Osteoblast (primary cell): ENCODE measurements around the gene HBS1L. TPM values are rescaled to one million over a fixed set of nuclear protein-coding genes. Genes with fewer than 3 reads are reported as not detected.

ENCODE experiments used
- DNase-seq: peaks from one replicate; pipeline ENCODE4 v3.0.0; 2011; ENCODE audit warnings: low spot score, mixed read lengths; ENCODE audit not compliant: insufficient read length; ENCODE audit errors: missing footprints
- H2AFZ ChIP-seq: 2 replicates; pipeline ENCODE4 v1.6.0; 2011; ENCODE audit warnings: mild to moderate bottlenecking, low read length
- H3K27ac ChIP-seq: 2 replicates; pipeline ENCODE4 v1.5.1; 2011; ENCODE audit warnings: mild to moderate bottlenecking, low read depth, low read length, moderate library complexity
- H3K27me3 ChIP-seq: 2 replicates; pipeline ENCODE4 v1.6.0; 2012; ENCODE audit warnings: mild to moderate bottlenecking, control low read depth, inconsistent platforms, low read length, moderate library complexity; ENCODE audit not compliant: insufficient read depth
- H3K36me3 ChIP-seq: 2 replicates; pipeline ENCODE4 v1.5.1; 2011; ENCODE audit warnings: mild to moderate bottlenecking, low read length, control low read depth, moderate library complexity; ENCODE audit not compliant: insufficient read depth
- H3K4me1 ChIP-seq: 2 replicates; pipeline ENCODE4 v1.5.1; 2011; ENCODE audit warnings: mild to moderate bottlenecking, low read length, control low read depth, moderate library complexity; ENCODE audit not compliant: insufficient read depth
- H3K4me2 ChIP-seq: 2 replicates; pipeline ENCODE4 v1.6.0; 2011; ENCODE audit warnings: mild to moderate bottlenecking, low read length; ENCODE audit not compliant: insufficient read depth
- H3K4me3 ChIP-seq: fragments of 200-600 bp; sonication (generic); 3 replicates; pipeline ENCODE4 v1.5.1; 2012; ENCODE audit warnings: mild to moderate bottlenecking, low read length, inconsistent platforms; ENCODE audit not compliant: insufficient read depth
- H3K79me2 ChIP-seq: 2 replicates; pipeline ENCODE4 v1.6.0; 2012; ENCODE audit warnings: mild to moderate bottlenecking, low read length, control low read depth, inconsistent platforms; ENCODE audit not compliant: insufficient read depth
- H3K9me3 ChIP-seq: 2 replicates; pipeline ENCODE4 v1.5.1; 2011; ENCODE audit warnings: low read depth, low read length, control low read depth
- H4K20me1 ChIP-seq: 2 replicates; pipeline ENCODE4 v1.6.0; 2012; ENCODE audit warnings: mild to moderate bottlenecking, low read length, control low read depth; ENCODE audit not compliant: insufficient read depth
- CTCF ChIP-seq: IDR thresholded peaks from 2 replicates; pipeline ENCODE4 v1.5.1; 2011; ENCODE audit warnings: mild to moderate bottlenecking, low read depth, low read length, moderate library complexity; ENCODE audit errors: extremely low read depth
- total RNA-seq: library from RNA; depleted of rRNA; stranded (reverse); fragments of >200 nt; gene quantifications from 2 replicates; pipeline ENCODE4 v1.2.3, GENCODE V29; 2012

HBS1L gene
- total RNA-seq, 1 donor = 94.8 TPM

- Histone ChIP-seq H3K79me2 (peaks cover 10% of the 10 kb centered on the region), H3K4me1 (no peaks in the 10 kb centered on the region), H3K27ac (no peak overlapping the region), H3K27me3 (no peaks in the 10 kb centered on the region), H2AFZ (no peak overlapping the region), H4K20me1 (no peaks in the 10 kb centered on the region), H3K4me3 (no peak overlapping the region), H3K36me3 (peaks cover 11% of the 10 kb centered on the region), H3K4me2 (no peak overlapping the region), H3K9me3 (no peaks in the 10 kb centered on the region)
- DNase-seq = no peak
- no peak for TF ChIP-seq CTCF
Observed at GRCh38 chr6:134974370-134974769, 80.3 kb downstream of the HBS1L start.

GRCh38 chr6:134967711-134968110 lies 86.9 kb downstream of the HBS1L start:
- no peak overlapping the region for H3K4me3 ChIP-seq
- H3K4me1 ChIP-seq = no peaks in the 10 kb centered on the region
- no peak overlapping the region for H2AFZ ChIP-seq
- H3K27ac ChIP-seq = no peak overlapping the region
- TF ChIP-seq CTCF = no peak
- H3K27me3 ChIP-seq = no peaks in the 10 kb centered on the region
- no peaks in the 10 kb centered on the region for H4K20me1 ChIP-seq
- H3K4me2 ChIP-seq = no peak overlapping the region
- H3K36me3 ChIP-seq = peaks cover 20% of the 10 kb centered on the region
- DNase-seq = no peak
- no peaks in the 10 kb centered on the region for H3K9me3 ChIP-seq
- no peaks in the 10 kb centered on the region for H3K79me2 ChIP-seq

- no peaks in the 10 kb centered on the region for H4K20me1 ChIP-seq
- no peak overlapping the region for H2AFZ ChIP-seq
- no peaks in the 10 kb centered on the region for H3K79me2 ChIP-seq
- peaks cover 21% of the 10 kb centered on the region for H3K36me3 ChIP-seq
- H3K9me3 ChIP-seq = no peaks in the 10 kb centered on the region
- H3K27ac ChIP-seq = no peak overlapping the region
- H3K4me1 ChIP-seq = no peaks in the 10 kb centered on the region
- DNase-seq = no peak
- no peak overlapping the region for H3K4me3 ChIP-seq
- TF ChIP-seq CTCF = no peak
- H3K27me3 ChIP-seq = no peaks in the 10 kb centered on the region
- H3K4me2 ChIP-seq = no peak overlapping the region
Observed at GRCh38 chr6:134964451-134965203, 90.0 kb downstream of the HBS1L start.

- DNase-seq = no peak
- Histone ChIP-seq H3K4me1 (no peaks in the 10 kb centered on the region), H3K4me3 (no peak overlapping the region), H3K4me2 (no peak overlapping the region), H3K9me3 (no peaks in the 10 kb centered on the region), H4K20me1 (no peaks in the 10 kb centered on the region), H3K27ac (no peak overlapping the region), H3K36me3 (peaks cover 21% of the 10 kb centered on the region), H3K27me3 (no peaks in the 10 kb centered on the region), H3K79me2 (no peaks in the 10 kb centered on the region), H2AFZ (no peak overlapping the region)
- TF ChIP-seq CTCF = no peak
Observed at GRCh38 chr6:134962421-134962820, 92.2 kb downstream of the HBS1L start.
